Measurements from ENCODE around the gene ELF2. TPM values are rescaled to one million over a fixed set of nuclear protein-coding genes. Genes with fewer than 3 reads are reported as not detected.

Gene ELF2
- polyA plus RNA-seq, 1 donor from 2014 or later: 105 TPM

DNA sequence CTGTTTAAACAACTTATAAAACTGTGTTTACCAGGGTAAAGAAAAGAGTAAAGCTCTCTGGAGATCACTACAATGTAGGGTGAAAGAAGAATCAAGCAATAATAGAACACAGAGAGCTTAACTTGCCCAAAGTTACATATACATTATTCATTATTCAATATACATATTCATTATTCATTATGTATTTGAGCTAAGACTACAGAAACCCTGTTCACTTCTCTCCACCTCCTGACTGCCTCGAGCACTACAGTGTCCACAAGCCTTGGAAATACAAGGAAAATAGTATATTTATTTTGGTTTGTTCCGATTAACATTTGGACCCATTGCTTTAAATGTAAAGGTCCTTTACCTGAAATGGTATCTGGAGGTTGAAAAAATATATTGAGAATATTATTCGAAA lies 35.9 kb upstream of the ELF2 start:
- Histone ChIP-seq H3K4me2 (ENCODE audit: low read length) (no peak overlapping the region), H4K20me1 (ENCODE audit: insufficient read depth) (no peaks in the 10 kb centered on the region), H3K4me3 (ENCODE audit: low read length) (no peak overlapping the region), H3K27me3 (ENCODE audit: insufficient read depth, low read depth, low read length) (no peaks in the 10 kb centered on the region), H3K79me2 (replicated peaks; ENCODE audit: insufficient read depth, low read length) (no peaks in the 10 kb centered on the region), H3K9ac (ENCODE audit: low read length) (no peak overlapping the region), H2AFZ (ENCODE audit: low read depth, low read length) (no peak overlapping the region), H3K9me2 (ENCODE audit: insufficient read depth, low read length) (no peaks in the 10 kb centered on the region), H3K27ac (ENCODE audit: low read length) (no peak overlapping the region), H3F3A (ENCODE audit: insufficient read depth, low read length, poor library complexity, severe bottlenecking) (no peaks in the 10 kb centered on the region), H3K36me3 (ENCODE audit: insufficient read depth, low read length) (no peaks in the 10 kb centered on the region), H3K9me3 (ENCODE audit: low read length) (no peaks in the 10 kb centered on the region)
- TF ChIP-seq TAF1 (IDR thresholded peaks at IDR 0.05; ENCODE audit: low read depth) (no peak), SMC3 (conservative IDR thresholded peaks at IDR 0.05; ENCODE audit: poor library complexity) (no peak), POLR2AphosphoS5 (IDR thresholded peaks at IDR 0.05) (no peak), RAD21 (conservative IDR thresholded peaks at IDR 0.05) (no peak), EP300 (conservative IDR thresholded peaks at IDR 0.05; ENCODE audit: poor library complexity, severe bottlenecking) (no peak), EZH2 (IDR thresholded peaks at IDR 0.05; ENCODE audit: borderline replicate concordance, insufficient read depth, low read length, poor library complexity, severe bottlenecking) (no peak)
- TF ChIP-seq, protein P1, sequence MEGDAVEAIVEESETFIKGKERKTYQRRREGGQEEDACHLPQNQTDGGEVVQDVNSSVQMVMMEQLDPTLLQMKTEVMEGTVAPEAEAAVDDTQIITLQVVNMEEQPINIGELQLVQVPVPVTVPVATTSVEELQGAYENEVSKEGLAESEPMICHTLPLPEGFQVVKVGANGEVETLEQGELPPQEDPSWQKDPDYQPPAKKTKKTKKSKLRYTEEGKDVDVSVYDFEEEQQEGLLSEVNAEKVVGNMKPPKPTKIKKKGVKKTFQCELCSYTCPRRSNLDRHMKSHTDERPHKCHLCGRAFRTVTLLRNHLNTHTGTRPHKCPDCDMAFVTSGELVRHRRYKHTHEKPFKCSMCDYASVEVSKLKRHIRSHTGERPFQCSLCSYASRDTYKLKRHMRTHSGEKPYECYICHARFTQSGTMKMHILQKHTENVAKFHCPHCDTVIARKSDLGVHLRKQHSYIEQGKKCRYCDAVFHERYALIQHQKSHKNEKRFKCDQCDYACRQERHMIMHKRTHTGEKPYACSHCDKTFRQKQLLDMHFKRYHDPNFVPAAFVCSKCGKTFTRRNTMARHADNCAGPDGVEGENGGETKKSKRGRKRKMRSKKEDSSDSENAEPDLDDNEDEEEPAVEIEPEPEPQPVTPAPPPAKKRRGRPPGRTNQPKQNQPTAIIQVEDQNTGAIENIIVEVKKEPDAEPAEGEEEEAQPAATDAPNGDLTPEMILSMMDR (IDR thresholded peaks at IDR 0.05; ENCODE audit: poor library complexity, severe bottlenecking): no peak
- TF ChIP-seq, protein P2, sequence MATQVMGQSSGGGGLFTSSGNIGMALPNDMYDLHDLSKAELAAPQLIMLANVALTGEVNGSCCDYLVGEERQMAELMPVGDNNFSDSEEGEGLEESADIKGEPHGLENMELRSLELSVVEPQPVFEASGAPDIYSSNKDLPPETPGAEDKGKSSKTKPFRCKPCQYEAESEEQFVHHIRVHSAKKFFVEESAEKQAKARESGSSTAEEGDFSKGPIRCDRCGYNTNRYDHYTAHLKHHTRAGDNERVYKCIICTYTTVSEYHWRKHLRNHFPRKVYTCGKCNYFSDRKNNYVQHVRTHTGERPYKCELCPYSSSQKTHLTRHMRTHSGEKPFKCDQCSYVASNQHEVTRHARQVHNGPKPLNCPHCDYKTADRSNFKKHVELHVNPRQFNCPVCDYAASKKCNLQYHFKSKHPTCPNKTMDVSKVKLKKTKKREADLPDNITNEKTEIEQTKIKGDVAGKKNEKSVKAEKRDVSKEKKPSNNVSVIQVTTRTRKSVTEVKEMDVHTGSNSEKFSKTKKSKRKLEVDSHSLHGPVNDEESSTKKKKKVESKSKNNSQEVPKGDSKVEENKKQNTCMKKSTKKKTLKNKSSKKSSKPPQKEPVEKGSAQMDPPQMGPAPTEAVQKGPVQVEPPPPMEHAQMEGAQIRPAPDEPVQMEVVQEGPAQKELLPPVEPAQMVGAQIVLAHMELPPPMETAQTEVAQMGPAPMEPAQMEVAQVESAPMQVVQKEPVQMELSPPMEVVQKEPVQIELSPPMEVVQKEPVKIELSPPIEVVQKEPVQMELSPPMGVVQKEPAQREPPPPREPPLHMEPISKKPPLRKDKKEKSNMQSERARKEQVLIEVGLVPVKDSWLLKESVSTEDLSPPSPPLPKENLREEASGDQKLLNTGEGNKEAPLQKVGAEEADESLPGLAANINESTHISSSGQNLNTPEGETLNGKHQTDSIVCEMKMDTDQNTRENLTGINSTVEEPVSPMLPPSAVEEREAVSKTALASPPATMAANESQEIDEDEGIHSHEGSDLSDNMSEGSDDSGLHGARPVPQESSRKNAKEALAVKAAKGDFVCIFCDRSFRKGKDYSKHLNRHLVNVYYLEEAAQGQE (IDR thresholded peaks at IDR 0.05; ENCODE audit: borderline replicate concordance): no peak

DNA sequence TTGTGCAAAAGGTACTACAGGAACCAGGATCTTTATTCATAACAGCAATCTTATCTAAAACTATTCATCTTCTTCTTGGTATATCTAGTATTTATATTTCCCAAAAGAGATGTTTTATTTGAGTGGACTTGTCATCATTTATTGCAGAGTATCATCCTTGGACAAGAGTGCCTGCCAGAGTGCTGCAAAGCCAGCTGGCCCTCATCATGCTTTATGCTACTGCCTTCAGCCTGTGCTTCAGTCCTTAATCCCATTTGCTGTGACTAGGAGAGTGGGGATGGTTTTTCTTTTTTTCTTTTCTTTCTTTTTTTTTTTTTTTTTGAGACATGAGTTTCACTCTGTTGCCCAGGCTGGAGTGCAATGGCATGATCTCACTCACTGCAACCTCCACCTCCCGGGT lies 33.5 kb upstream of the ELF2 start:
- no peaks in the 10 kb centered on the region for H3K9me2 ChIP-seq (ENCODE audit: insufficient read depth, low read length)
- no peaks in the 10 kb centered on the region for H3K36me3 ChIP-seq (ENCODE audit: insufficient read depth, low read length)
- no peaks in the 10 kb centered on the region for H3K79me2 ChIP-seq (replicated peaks; ENCODE audit: insufficient read depth, low read length)
- no peak overlapping the region for H3K4me3 ChIP-seq (ENCODE audit: low read length)
- H3K27me3 ChIP-seq (ENCODE audit: insufficient read depth, low read depth, low read length): no peaks in the 10 kb centered on the region
- no peak overlapping the region for H3K9ac ChIP-seq (ENCODE audit: low read length)
- no peaks in the 10 kb centered on the region for H3K9me3 ChIP-seq (ENCODE audit: low read length)
- no peak overlapping the region for H3K4me2 ChIP-seq (ENCODE audit: low read length)
- H4K20me1 ChIP-seq (ENCODE audit: insufficient read depth): no peaks in the 10 kb centered on the region
- no peak overlapping the region for H3K27ac ChIP-seq (ENCODE audit: low read length)
- TF ChIP-seq, protein P1 (IDR thresholded peaks at IDR 0.05; ENCODE audit: poor library complexity, severe bottlenecking): no peak
- TF ChIP-seq, protein P2 (IDR thresholded peaks at IDR 0.05; ENCODE audit: borderline replicate concordance): no peak
- no peak for TF ChIP-seq EP300 (conservative IDR thresholded peaks at IDR 0.05; ENCODE audit: poor library complexity, severe bottlenecking)
- no peak for TF ChIP-seq RAD21 (conservative IDR thresholded peaks at IDR 0.05)
- TF ChIP-seq TAF1 (IDR thresholded peaks at IDR 0.05; ENCODE audit: low read depth): no peak
- no peak for TF ChIP-seq POLR2AphosphoS5 (IDR thresholded peaks at IDR 0.05)
- TF ChIP-seq SMC3 (conservative IDR thresholded peaks at IDR 0.05; ENCODE audit: poor library complexity): no peak
- no peak for TF ChIP-seq MXI1 (conservative IDR thresholded peaks at IDR 0.05; ENCODE audit: poor library complexity, severe bottlenecking)
- TF ChIP-seq EZH2 (IDR thresholded peaks at IDR 0.05; ENCODE audit: borderline replicate concordance, insufficient read depth, low read length, poor library complexity, severe bottlenecking): no peak
- H3F3A ChIP-seq (ENCODE audit: insufficient read depth, low read length, poor library complexity, severe bottlenecking): no peaks in the 10 kb centered on the region
- H2AFZ ChIP-seq (ENCODE audit: low read depth, low read length): no peak overlapping the region

All from neural cell (in vitro differentiated cells).